HEK293T (cell line): ENCODE results near the gene TMEM37.

Source experiments
- ARNT ChIP-seq: fragments of 450-650 bp; IDR thresholded peaks from 2 replicates; pipeline ENCODE4 v1.6.1; 2017; ENCODE audit warnings: mild to moderate bottlenecking
- BHLHE40 ChIP-seq: fragments of 450-650 bp; IDR thresholded peaks from 2 replicates; pipeline ENCODE4 v1.6.1; 2016; ENCODE audit warnings: mild to moderate bottlenecking, moderate library complexity, borderline replicate concordance
- FOXA1 ChIP-seq: fragments of 450-650 bp; IDR thresholded peaks from 2 replicates; pipeline ENCODE4 v1.6.1; 2016; ENCODE audit warnings: mild to moderate bottlenecking
- HDGF ChIP-seq: fragments of 450-650 bp; IDR thresholded peaks from 2 replicates; pipeline ENCODE4 v1.6.1; 2017; ENCODE audit warnings: antibody characterized with exemption, borderline replicate concordance
- L3MBTL2 ChIP-seq: fragments of 450-650 bp; conservative IDR thresholded peaks from 2 replicates; pipeline ENCODE4 v1.6.1; 2016; ENCODE audit warnings: mild to moderate bottlenecking
- NFRKB ChIP-seq: fragments of 450-650 bp; IDR thresholded peaks from 2 replicates; pipeline ENCODE4 v1.6.1; 2016; ENCODE audit warnings: mild to moderate bottlenecking, moderate library complexity
- SP1 ChIP-seq: fragments of 450-650 bp; IDR thresholded peaks from 2 replicates; pipeline ENCODE4 v1.6.1; 2017
- SUZ12 ChIP-seq: fragments of 450-650 bp; IDR thresholded peaks from 2 replicates; pipeline ENCODE4 v1.6.1; 2016; ENCODE audit warnings: mild to moderate bottlenecking
- TF ChIP-seq, protein P1 (sequence below): fragments of 450-650 bp; IDR thresholded peaks from 2 replicates; pipeline ENCODE4 v1.6.1; 2016

DNA sequence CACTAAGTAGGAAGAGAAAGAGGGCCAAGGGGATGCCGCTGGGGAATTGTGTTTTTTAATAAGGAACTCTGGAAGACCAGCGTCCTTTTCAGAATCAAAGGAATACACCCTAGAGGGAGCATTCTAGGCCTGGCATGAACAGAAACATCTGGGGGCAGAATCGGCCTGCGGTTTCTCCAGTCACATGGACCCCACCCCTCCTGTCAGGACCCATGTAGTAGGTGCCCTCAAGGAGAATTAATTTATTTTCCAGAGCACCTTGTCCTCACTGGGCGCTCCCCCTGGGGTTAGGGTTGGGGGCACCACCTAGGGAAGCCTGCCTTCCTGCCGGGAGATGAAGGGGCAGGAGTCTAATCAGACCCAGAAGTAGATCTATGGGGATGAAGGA, 44.2 kb downstream of the TMEM37 start:
- no peak for TF ChIP-seq ARNT
- TF ChIP-seq, protein P1, sequence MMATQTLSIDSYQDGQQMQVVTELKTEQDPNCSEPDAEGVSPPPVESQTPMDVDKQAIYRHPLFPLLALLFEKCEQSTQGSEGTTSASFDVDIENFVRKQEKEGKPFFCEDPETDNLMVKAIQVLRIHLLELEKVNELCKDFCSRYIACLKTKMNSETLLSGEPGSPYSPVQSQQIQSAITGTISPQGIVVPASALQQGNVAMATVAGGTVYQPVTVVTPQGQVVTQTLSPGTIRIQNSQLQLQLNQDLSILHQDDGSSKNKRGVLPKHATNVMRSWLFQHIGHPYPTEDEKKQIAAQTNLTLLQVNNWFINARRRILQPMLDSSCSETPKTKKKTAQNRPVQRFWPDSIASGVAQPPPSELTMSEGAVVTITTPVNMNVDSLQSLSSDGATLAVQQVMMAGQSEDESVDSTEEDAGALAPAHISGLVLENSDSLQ, result no peak
- no peak for TF ChIP-seq SP1
- no peak for TF ChIP-seq NFRKB
- no peak for TF ChIP-seq FOXA1
- no peak for TF ChIP-seq BHLHE40
- no peak for TF ChIP-seq L3MBTL2
- TF ChIP-seq HDGF, result no peak
- TF ChIP-seq SUZ12, result no peak
